GM12878 (cell line): ENCODE measurements around the gene AFAP1. TPM values are rescaled to one million over a fixed set of nuclear protein-coding genes. Genes with fewer than 3 reads are reported as not detected.

Experiments
- IRF4 ChIP-seq: IDR thresholded peaks from 2 replicates; pipeline ENCODE4 v1.6.1; 2011; ENCODE audit warnings: low read depth, low read length
- NRF1 ChIP-seq: conservative IDR thresholded peaks from 2 replicates; pipeline ENCODE4 v1.6.1; 2011; ENCODE audit warnings: mild to moderate bottlenecking, low read depth, low read length, improper control_type of control experiment
- SPI1 ChIP-seq: IDR thresholded peaks from 2 replicates; pipeline ENCODE4 v1.6.1; 2011; ENCODE audit warnings: low read depth, mild to moderate bottlenecking, low read length, moderate library complexity, borderline replicate concordance; ENCODE audit not compliant: insufficient read depth
- TCF7 ChIP-seq: IDR thresholded peaks from 2 replicates; pipeline ENCODE4 v1.6.1; 2014; ENCODE audit warnings: antibody characterized with exemption, borderline replicate concordance
- ZZZ3 ChIP-seq: IDR thresholded peaks from 2 replicates; pipeline ENCODE4 v1.6.1; 2011; ENCODE audit warnings: low read depth; ENCODE audit not compliant: control insufficient read depth, insufficient read length
- polyA plus RNA-seq, 11 experiments: library from polyadenylated mRNA; depleted of rRNA in 4 of 11; unstranded in 6 of 11; stranded (reverse) in 5 of 11; fragments of >200 nt; fragmentation: Nextera tagmentation in 4 of 11; fragmentation: Illumina TruSeq in 1 of 11; extraction: Ambion mirVana in 4 of 11; extraction: Trizol in 1 of 11; gene quantifications; 1 replicate in 1 of 11; 2 replicates in 10 of 11; pipeline versions ENCODE4 v1.2.1 to v1.2.3, GENCODE V29; 2011 to 2016; ENCODE audit warnings: inconsistent platforms in 2 of 11, missing spikeins in 2 of 11, low read depth in 1 of 11
- total RNA-seq, 4 experiments: library from RNA; depleted of rRNA in 3 of 4; stranded (reverse); fragments of >200 nt in 3 of 4; fragmentation: Illumina TruSeq in 1 of 4; extraction: Trizol in 1 of 4; gene quantifications; 2 replicates each; pipeline versions ENCODE4 v1.2.1 to v1.2.3, GENCODE V29; 2013 to 2021
- TF ChIP-seq, protein P1 (sequence below): fragments of 450-650 bp; IDR thresholded peaks from 2 replicates; pipeline ENCODE4 v1.6.1; 2016; ENCODE audit warnings: mild to moderate bottlenecking, moderate library complexity, borderline replicate concordance
- TF ChIP-seq, protein P2 (sequence below): IDR thresholded peaks from 2 replicates; pipeline ENCODE4 v1.6.1; 2011; ENCODE audit warnings: mild to moderate bottlenecking, low read depth, low read length, moderate library complexity; ENCODE audit not compliant: insufficient replicate concordance
- TF ChIP-seq, protein P3 (sequence below): fragments of 450-650 bp; IDR thresholded peaks from 2 replicates; pipeline ENCODE4 v1.6.1; 2016; ENCODE audit warnings: mild to moderate bottlenecking
- TF ChIP-seq, protein P4 (sequence below): fragments of 450-650 bp; formaldehyde crosslinking; IDR thresholded peaks from 2 replicates; pipeline ENCODE4 v1.4.0; 2020; ENCODE audit warnings: mild to moderate bottlenecking, moderate library complexity

Gene AFAP1
- total and polyA plus RNA-seq, 10 of the 15 experiments (the other 5 are each of a cell fraction or from before 2014, with no cell fraction given) = 0.02 to 0.23 (median 0.09) TPM; not detected in 1

DNA sequence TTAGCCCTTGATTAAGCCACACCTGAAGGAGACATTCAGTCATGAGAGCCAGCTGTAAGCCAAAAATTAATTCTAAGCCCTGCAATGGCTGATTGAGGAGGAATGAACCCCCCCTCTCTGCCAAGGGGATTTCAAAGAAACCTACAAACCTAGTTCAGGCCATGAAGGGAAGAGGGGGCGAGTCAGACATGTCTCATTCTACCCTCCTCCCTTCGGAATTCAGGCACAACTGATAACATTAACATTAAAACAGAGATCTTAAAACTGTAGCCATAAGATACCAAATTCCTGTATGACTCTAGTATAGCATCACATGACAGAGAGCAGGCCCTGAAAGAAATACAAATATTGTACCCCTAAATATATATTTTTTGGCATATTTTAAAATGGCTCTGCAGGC is 40.4 kb upstream of the AFAP1 start (continued):
- TF ChIP-seq, protein P1, sequence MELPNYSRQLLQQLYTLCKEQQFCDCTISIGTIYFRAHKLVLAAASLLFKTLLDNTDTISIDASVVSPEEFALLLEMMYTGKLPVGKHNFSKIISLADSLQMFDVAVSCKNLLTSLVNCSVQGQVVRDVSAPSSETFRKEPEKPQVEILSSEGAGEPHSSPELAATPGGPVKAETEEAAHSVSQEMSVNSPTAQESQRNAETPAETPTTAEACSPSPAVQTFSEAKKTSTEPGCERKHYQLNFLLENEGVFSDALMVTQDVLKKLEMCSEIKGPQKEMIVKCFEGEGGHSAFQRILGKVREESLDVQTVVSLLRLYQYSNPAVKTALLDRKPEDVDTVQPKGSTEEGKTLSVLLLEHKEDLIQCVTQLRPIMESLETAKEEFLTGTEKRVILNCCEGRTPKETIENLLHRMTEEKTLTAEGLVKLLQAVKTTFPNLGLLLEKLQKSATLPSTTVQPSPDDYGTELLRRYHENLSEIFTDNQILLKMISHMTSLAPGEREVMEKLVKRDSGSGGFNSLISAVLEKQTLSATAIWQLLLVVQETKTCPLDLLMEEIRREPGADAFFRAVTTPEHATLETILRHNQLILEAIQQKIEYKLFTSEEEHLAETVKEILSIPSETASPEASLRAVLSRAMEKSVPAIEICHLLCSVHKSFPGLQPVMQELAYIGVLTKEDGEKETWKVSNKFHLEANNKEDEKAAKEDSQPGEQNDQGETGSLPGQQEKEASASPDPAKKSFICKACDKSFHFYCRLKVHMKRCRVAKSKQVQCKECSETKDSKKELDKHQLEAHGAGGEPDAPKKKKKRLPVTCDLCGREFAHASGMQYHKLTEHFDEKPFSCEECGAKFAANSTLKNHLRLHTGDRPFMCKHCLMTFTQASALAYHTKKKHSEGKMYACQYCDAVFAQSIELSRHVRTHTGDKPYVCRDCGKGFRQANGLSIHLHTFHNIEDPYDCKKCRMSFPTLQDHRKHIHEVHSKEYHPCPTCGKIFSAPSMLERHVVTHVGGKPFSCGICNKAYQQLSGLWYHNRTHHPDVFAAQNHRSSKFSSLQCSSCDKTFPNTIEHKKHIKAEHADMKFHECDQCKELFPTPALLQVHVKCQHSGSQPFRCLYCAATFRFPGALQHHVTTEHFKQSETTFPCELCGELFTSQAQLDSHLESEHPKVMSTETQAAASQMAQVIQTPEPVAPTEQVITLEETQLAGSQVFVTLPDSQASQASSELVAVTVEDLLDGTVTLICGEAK = no peak
- TF ChIP-seq TCF7 = no peak
- TF ChIP-seq, protein P2, sequence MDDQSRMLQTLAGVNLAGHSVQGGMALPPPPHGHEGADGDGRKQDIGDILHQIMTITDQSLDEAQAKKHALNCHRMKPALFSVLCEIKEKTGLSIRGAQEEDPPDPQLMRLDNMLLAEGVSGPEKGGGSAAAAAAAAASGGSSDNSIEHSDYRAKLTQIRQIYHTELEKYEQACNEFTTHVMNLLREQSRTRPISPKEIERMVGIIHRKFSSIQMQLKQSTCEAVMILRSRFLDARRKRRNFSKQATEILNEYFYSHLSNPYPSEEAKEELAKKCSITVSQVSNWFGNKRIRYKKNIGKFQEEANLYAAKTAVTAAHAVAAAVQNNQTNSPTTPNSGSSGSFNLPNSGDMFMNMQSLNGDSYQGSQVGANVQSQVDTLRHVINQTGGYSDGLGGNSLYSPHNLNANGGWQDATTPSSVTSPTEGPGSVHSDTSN = no peak
- TF ChIP-seq, protein P3, sequence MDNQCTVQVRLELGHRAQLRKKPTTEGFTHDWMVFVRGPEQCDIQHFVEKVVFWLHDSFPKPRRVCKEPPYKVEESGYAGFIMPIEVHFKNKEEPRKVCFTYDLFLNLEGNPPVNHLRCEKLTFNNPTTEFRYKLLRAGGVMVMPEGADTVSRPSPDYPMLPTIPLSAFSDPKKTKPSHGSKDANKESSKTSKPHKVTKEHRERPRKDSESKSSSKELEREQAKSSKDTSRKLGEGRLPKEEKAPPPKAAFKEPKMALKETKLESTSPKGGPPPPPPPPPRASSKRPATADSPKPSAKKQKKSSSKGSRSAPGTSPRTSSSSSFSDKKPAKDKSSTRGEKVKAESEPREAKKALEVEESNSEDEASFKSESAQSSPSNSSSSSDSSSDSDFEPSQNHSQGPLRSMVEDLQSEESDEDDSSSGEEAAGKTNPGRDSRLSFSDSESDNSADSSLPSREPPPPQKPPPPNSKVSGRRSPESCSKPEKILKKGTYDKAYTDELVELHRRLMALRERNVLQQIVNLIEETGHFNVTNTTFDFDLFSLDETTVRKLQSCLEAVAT = no peak
- TF ChIP-seq ZZZ3 = no peak
- no peak for TF ChIP-seq IRF4
- TF ChIP-seq, protein P4, sequence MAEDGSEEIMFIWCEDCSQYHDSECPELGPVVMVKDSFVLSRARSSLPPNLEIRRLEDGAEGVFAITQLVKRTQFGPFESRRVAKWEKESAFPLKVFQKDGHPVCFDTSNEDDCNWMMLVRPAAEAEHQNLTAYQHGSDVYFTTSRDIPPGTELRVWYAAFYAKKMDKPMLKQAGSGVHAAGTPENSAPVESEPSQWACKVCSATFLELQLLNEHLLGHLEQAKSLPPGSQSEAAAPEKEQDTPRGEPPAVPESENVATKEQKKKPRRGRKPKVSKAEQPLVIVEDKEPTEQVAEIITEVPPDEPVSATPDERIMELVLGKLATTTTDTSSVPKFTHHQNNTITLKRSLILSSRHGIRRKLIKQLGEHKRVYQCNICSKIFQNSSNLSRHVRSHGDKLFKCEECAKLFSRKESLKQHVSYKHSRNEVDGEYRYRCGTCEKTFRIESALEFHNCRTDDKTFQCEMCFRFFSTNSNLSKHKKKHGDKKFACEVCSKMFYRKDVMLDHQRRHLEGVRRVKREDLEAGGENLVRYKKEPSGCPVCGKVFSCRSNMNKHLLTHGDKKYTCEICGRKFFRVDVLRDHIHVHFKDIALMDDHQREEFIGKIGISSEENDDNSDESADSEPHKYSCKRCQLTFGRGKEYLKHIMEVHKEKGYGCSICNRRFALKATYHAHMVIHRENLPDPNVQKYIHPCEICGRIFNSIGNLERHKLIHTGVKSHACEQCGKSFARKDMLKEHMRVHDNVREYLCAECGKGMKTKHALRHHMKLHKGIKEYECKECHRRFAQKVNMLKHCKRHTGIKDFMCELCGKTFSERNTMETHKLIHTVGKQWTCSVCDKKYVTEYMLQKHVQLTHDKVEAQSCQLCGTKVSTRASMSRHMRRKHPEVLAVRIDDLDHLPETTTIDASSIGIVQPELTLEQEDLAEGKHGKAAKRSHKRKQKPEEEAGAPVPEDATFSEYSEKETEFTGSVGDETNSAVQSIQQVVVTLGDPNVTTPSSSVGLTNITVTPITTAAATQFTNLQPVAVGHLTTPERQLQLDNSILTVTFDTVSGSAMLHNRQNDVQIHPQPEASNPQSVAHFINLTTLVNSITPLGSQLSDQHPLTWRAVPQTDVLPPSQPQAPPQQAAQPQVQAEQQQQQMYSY = no peak
- TF ChIP-seq SPI1 = no peak
- no peak for TF ChIP-seq NRF1
